GM18858 (cell line): ENCODE results near the gene FFAR3.
"Not testable (repeated sequence)": the region's sequence is repeated elsewhere in the genome, so short reads cannot be mapped to it uniquely, and the experiment has no call there.

Experiments
- ATAC-seq: cut with Tn5 transposase; IDR thresholded peaks from one replicate; pipeline ENCODE4 v1.9.1; 2021; ENCODE audit not compliant: unreplicated experiment

Gene FFAR3

GRCh38 chr19:35373492-35373891, 15.2 kb downstream of the FFAR3 start:
- ATAC-seq = no peak

- not testable (repeated sequence) for ATAC-seq
These were observed 15.8 kb downstream of the FFAR3 start for GRCh38 chr19:35374031-35374430.

- no peak for ATAC-seq
These were observed 17.4 kb downstream of the FFAR3 start for GRCh38 chr19:35375505-35376307.

DNA sequence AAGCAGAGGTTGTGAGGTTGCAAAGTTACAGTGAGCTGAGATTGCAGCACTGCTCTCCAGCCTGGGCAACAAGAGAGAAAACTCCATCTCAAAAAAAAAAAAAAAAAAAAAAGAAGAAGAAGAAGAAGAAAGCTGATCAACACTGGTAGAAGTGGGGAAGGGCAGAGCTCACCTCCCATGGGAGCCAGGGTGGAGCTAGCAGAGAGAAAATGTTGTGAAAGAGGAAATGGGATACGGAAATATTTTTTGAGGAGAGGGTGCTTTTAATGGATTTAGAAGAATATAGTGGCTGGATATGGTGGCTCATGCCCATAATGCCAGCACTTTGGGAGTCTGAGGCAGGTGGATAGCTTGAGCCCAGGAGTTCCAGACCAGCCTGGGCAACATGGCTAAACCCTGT, 19.4 kb downstream of the FFAR3 start:
- ATAC-seq = no peak

- ATAC-seq = no peak
These were observed 20.1 kb downstream of the FFAR3 start for GRCh38 chr19:35378356-35378755.

DNA sequence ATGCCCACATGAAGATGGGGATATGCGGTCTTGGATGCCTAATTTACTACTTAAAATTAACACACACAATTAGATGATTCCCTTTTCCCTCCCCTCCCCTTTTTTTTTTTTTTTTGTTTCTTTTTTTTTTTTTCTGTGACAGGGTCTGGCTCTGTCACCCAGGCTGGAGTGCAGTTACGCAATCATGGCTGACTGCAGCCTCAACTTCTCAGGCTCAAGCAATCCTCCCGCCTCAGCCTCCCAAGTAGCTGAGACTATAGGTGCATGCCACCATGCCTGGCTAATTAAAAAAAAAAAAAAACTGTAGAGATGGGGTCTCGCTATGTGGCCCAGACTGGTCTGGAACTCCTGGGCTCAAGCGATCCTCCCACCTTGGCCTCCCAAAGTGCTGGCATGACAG, 21.3 kb downstream of the FFAR3 start:
- not testable (repeated sequence) for ATAC-seq

DNA sequence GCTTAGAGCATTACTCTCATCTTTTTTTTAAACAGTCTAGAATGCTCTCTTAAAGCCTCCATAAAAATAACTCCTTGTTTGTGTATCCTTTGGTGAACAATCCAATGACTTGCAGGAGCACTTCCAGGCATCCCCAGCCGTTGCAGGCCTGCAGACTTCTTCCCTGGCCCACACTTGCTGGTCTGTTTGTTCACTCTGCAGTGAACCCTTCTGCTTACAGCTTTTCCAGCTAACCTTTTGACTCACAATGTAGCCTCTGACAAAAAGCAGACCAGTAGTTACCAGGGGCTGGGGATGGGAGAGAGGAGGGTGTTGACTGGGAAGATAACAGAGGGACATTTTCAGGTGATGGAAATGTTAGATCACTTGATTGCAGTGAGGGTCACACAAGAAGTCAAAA, 21.7 kb downstream of the FFAR3 start:
- ATAC-seq = no peak

DNA sequence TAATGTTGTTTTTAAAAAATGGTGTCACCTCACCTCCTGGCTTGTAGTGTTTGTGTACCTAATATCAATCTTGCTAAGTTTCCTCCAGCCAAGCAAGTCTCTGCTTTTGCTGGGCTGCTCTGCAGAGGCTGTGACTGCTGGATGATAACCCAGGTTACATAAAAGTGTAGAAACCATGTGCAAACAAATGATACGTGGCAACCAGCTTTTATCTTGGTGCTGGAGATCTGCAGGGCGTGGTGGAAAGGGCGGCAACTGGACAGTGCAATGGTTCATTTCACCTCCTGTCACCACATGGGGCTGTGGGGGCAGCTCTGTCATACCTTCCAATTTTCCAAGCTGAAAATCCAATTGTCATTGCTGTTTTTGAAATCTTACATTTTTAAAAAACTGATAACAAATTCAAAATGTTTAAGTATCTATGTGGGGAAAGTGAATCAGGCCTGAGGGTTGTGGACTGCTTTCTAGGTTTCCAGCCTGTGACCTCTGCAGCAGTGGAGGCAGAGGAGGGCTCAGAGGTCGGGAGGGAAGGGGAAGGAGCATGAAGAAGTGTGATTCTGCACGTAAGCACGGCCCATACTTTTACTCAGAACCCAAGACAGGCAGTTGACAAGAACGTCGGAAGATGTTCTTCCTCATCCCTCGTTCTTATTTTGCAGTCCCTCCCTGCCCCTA, 22.3 kb downstream of the FFAR3 start:
- ATAC-seq = no peak

DNA sequence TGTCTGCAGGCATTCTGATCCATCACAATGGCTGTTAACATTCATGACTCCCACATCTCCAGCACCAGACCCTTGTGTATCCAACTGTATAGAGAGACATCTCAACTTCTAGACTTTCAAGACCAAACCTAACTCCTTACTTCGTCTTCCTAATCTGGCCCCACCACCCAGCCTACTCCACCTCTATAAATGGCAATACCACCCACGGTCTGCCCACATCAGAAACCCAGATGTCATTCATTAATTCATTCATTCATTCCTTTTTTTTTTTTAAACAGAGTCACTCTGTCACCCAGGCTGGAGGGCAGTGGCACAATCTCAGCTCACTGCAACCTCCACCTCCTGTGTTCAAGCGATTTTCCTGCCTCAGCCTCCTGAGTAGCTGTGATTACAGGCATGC, 23.1 kb downstream of the FFAR3 start:
- no peak for ATAC-seq

DNA sequence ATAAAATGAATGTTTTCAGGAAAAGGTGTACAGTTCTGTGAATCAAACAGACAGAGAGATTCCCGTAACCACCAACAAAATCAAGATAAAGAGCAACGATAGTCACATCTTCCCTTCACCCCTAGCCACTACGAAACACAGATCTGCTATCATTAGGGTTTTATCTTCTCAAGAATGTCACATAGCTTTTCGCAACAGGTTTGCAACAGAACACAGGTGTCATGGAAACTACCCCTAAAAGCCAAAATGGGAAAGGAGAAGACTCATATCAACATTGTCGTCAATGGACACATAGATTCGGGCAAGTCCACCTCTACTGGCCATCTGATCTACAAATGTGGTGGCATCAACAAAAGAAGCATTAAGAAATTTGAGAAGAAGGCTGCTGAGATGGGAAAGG, 23.7 kb downstream of the FFAR3 start:
- ATAC-seq = no peak

DNA sequence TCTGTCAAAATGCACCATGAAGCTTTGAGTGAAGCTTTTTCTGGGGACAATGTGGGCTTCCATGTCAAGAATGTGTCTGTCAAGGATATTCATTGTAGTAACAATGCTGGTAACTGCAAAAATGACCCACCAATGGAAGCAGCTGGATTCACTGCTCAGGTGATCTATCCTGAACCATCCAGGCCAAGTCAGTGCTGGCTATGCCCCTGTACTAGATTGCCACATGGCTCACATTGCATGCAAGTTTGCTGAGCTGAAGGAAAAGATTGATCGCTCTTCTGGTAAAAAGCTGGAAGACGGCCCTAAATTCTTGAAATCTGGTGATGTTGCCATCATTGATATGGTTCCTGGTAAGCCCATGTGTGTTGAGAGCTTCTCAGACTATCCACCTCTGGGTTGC, 25.3 kb downstream of the FFAR3 start:
- no peak for ATAC-seq

DNA sequence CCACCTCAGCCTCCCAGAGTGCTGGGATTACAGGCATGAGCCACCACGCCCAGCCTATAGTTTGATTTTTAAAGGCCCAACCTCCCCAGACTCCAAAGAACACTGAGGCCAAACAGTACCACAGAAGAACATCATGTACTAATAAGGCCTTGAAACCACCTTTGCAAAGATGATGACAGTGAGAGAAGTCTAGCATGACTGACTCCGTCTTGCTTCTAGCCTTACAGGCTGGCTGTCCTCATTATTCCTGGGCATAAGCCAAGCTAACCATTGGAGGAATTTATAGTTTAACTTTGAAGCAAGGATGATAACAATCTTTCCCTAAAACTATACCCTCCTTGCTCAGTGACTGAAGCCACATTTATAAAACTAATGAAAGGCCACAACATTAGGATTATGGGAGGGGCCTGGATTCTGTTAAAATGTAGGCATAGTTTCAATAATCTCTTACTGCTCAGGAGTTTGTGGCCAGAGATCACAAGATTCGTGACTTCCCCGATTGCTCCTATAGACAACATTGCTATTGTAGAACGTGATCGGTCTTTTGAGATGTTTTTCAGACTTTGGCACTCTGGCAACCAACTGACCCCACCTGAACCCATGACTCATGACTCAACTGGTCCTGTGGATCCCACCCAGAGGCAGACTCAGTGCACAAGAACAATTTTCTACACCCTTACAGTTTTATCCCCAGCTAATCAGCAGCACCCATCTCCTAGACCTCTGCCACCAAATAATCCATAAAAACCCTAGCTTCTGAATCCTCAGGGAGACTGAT, 30.2 kb downstream of the FFAR3 start:
- ATAC-seq = no peak

- no peak for ATAC-seq
These were observed 31.1 kb downstream of the FFAR3 start for GRCh38 chr19:35389192-35389861.

GRCh38 chr19:35392742-35393715, 34.8 kb downstream of the FFAR3 start:
- ATAC-seq = no peak

DNA sequence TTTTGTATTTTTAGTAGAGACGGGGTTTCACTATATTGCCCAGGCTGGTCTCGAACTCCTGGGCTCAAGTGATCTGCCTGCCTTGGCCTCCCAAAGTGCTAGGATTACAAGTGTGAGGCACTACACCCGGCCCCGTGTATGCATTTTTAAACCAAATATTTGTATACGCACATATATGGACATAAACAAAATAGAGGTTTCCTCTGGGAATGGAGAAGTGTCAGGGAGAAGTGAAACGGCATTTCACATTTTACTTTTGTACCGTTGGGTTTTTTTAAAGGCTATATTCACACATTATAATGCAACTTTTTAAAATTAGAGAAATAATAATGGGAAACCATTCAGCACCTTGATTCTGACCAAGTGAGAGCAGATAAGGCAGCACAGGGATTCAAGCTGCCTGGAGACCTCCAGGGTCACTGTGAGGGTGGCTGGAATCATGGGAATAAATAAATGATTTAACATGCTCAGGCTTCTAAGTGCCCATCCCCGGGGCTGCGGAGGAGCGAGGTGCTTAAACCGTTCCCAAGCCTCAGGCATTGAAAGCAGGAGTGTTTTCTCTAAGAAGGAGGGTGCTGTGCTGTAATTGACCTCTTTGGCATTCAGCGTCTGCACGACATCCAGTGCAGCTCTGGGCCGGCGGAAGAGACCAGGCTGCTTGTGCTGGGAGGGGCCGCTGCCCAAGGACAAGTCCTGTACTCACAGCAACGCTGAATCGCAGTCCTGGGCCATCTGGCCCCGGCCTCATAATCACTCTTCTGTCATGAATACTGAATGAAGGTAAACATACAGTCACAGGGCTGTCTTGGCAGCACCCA, 37.3 kb downstream of the FFAR3 start:
- ATAC-seq = no peak

DNA sequence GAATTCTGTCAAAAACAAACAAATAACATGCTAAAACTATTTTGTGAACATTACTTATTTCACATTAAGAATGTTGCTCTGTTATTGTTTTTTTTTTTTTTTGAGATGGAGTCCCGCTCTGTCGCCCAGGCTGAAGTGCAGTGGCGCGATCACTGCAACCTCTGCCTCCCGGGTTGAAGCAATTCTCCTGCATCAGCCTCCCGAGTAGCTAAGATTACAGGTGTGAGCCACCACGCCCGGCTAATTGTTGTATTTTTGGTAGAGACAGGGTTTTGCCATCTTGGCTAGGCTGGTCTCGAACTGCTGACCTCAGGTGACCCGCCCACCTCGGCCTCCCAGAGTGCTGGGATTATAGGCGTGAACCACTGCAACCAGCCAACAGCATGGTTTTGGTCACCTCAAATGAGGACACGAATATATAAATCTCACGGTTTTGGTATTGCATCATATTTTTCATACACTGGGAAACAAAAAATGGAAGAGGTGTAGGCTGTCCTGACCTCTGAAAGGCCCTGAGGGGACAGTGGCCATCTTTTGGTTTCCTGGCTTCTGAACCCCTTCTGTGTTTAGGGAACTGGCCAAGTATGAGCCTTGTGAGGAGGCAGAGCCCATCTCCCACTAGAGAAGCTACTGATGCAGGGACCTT, 38.1 kb downstream of the FFAR3 start:
- no peak for ATAC-seq

- no peak for ATAC-seq
These were observed 38.8 kb downstream of the FFAR3 start for GRCh38 chr19:35397064-35397463.

- no peak for ATAC-seq
These were observed 40.3 kb downstream of the FFAR3 start for GRCh38 chr19:35398570-35398969.

- ATAC-seq = no peak
These were observed 41.0 kb downstream of the FFAR3 start for GRCh38 chr19:35399231-35399630.
